Fibroblast of gingiva (primary cell): Measurements from ENCODE around the gene LRRD1.
A peak's percentile ranks its signal among the peaks of the same experiment; 100 is the strongest.

Experiments
- DNase-seq: peaks from one replicate; pipeline ENCODE4 v3.0.0-alpha.2; 2011; ENCODE audit warnings: low read depth

The LRRD1 gene

DNA sequence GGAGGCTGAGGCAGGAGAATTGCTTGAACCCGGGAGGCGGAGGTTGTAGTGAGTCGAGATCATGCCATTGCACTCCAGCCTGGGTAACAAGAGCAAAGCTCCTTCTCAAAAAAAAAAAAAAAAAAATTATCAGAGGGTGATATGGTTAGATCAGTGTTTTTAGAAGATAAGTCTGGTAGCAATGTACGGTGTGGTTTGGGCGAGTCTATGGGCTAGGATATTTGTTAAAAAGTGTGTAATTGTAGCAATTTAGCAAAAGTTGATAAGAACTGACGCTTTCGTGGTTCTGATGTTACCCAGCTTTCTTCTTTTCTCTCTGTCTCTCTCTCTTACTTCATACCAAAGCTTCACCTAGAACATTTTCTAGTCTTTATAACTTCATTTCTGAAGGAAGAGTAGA, 37.8 kb downstream of the LRRD1 start:
- no peak for DNase-seq

DNA sequence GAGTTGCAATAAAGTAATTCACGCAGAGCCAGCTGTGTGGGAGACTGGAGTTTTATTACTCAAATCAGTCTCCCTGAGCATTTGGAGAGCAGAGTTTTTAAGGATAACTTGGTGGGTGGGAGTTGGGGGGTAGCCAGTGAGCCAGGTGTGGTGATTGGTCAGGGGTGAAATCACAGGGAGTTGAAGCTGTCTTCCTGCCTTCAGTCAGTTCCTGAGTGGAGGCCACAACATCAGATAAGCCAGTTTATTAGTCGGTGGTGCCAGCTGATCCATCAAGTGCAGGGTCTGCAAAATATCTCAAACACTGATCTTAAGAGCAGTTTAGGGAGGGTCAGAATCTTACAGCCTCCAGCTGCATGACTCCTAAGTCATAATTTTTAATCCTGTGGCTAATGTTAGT, 41.4 kb downstream of the LRRD1 start:
- no peak for DNase-seq

DNA sequence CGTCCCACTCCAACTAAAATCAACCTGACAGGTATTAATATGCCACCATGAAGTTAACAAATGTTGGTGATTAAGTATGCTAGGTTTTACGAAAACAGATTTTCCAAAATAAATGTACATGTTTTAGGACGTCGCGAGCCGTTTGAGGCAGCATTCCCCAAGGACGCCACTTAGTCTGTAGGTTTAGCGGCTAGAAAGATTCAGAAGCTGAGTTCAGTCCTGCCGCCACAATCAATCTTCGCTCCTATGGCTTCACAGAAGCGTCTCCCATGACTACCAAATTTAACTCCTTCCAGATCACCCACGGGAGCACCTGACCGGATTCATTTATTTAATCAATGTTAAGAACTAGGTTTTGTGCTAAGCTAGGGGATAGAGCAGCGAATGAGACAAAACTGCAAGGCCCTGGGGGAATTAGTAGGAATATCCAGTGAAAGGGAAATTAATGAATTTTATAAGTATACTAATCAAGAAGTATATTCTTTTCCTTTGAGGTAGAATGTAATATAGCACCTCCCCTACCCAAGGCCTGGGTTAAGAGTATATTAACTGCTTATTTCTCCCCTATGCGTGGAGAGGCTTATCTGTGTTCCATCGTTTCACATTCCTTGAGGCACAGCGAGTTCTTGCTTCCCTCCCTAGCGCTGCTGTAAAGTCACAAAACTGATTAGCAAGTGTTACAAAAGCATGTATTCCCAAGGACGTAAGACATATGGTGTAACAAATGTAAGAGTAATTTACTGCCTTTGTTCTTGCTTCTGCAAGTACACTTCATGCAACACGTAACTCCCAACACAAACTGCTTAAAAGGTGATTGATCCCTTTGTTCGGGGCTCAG, 43.7 kb downstream of the LRRD1 start:
- no peak for DNase-seq

- peak; percentile 97 for DNase-seq
Observed at GRCh38 chr7:92134271-92135051, 44.5 kb downstream of the LRRD1 start, which contains the start of gene CYP51A1. TSS of gene CYP51A1 (minus strand) at chr7:92134477. CDS start at chr7:92134364, 113 bp downstream.

DNA sequence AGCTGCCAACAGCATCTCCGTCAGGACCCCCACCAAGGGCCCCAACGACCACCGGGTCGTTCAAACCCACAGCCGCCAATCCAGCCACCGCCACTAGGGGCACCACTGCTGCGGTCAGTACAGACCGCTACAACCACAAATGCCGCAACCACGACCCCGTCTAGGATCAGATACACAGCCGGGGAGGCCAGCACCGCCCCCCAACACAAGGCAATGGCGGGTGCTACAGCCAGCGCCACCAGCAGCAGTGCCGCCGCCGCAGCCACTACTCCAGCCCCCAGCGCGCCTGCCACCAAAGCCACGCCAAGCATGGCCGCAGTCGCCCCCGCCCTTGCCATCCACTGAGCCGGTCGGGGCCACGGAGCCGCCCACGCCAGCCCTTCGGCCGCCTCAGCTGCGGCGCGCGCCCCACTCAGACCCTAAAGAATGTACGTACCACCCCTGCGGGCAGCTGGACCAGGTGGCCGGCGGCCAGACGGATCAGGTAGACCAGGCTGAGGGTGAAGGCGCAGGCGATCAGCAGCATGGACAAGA, 45.1 kb downstream of the LRRD1 start:
- peak; percentile 52 for DNase-seq

DNA sequence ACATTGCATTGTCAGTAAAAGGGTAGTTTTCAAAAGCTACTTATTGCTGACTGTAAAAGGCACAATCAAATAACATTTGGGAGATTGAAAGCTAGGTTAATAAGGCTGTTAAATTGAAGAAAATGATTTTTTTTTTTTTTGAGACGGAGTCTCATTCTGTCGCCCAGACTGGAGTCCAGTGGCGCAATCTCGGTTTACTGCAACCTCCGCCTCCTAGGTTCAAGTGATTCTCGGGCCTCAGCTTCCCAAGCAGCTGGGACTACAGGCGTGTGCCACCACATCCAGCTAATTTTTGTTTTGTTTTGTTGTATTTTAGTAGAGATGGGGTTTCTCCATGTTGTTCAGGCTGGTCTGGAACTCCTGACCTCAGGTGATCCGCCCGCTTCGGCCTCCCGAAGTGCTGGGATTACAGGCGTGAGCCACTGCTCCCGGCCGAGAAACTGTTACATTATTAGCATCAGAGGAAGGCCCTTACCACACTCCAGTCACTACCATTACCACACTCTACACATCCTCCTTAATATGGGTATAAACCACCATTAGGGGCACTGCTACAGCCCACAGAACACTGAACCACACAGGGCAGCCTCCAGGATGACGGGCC, 45.7 kb downstream of the LRRD1 start:
- peak; percentile 30 for DNase-seq

DNA sequence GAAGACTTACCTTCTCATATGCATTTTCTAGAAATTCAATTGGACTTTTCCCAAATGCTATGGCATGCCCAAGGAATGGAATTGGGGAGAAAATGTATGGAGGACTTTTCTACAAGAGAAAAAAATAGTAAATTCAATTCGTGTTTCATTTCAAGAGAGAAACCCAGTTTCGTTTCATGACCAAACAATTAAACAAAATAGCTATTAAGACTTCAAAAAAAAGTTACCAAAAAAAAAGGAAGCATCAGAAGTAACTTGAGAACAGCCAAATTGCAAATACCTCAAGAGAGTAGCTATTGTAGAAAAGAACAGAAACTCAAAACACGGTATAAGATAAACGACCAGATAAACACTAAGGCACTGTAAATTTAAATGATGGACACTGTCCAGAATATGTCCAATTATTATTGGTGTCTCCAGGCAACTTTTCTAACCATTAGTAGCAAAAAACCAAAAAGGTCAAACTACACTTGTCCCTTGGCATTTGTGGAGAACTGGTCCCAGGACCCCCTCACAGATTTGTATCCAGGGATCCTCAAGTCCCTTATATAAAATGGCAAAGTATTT, 47.1 kb downstream of the LRRD1 start:
- no peak for DNase-seq

GRCh38 chr7:92131093-92131492, 47.8 kb downstream of the LRRD1 start:
- no peak for DNase-seq

DNA sequence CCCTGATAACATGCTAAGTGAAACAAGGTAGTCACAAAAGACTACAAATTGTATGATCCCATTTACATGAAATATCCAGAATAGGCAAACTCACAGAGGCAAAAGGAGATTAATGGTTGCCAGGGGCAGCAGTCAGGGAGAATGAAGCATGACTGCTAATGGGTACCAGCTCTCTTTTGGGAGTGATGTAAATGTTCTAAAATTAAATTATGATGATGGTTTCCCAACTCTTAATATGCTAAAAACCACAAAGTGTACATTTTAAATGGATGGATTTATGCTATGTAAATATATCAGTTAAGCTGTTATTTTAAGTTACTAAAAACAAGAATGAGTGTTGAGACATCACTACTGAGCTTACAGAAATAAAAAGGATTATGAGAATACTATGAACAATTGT, 57.3 kb downstream of the LRRD1 start:
- peak; percentile 28 for DNase-seq

DNA sequence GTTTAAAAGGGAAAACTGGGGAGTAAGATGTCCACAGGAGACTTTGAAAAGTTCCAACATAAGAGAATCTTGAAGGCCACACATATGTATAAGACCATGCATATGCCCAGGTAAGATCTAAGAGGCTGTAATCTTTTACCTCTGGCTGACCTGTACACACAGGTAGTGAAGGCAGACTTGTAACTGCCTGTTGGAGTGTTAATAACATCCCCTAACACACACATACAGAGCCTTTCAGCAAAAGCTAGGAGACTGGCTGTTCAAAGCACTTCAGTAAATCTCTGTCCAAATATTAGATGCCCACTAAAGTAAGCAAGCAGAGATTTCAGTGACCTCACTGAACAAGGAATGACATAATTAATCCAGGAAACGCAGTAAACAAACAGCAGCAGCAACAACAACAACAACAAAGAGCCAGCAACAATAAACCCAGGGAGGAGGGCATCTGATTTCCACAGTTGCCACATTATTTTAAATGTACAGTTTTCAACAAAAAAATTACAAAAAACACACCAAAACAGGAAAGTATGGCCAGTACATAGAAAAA, 59.7 kb downstream of the LRRD1 start:
- no peak for DNase-seq

- DNase-seq: no peak
Observed at GRCh38 chr7:92116949-92117348, 62.0 kb downstream of the LRRD1 start.

DNA sequence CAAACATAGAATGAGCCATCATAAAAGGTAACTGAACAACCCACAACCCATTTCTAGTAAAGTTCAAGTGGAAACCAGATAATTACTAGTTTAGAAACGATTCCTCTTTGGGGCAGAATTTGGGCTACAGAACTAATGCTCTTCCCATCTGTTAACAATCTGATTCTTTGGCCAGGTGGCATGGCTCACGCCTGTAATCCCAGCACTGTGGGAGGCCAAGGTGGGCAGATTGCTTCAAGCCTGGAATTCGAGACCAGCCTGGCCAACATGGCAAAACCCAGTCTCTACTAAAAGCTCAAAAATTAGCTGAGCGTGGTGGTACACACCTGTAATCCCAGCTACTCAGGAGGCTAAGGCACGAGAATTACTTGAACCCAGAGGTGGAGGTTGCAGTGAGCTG, 63.1 kb downstream of the LRRD1 start:
- DNase-seq: no peak

GRCh38 chr7:92110857-92111256, 68.1 kb downstream of the LRRD1 start:
- DNase-seq: no peak

DNA sequence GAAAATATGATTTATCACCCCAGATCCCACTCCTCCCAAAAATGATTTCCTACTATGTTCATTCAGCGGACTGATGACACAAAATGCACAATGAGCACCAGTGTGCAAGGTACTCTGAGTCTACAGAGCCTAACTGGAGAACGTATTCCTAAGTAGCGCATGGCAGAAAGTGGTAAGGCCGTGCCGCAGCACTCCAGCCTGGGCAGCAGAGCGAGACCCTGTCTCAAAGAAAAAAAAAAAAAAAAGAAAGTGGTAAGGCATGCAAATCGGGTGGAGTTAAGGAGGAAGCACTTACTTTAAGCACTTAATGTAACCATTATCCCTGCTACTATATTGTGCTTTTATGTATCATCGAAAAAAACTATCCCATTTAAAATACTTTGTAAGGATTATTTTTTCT, 70.1 kb downstream of the LRRD1 start:
- no peak for DNase-seq

- DNase-seq: peak; percentile 36
Observed at GRCh38 chr7:92102862-92103261, 76.1 kb downstream of the LRRD1 start.

DNA sequence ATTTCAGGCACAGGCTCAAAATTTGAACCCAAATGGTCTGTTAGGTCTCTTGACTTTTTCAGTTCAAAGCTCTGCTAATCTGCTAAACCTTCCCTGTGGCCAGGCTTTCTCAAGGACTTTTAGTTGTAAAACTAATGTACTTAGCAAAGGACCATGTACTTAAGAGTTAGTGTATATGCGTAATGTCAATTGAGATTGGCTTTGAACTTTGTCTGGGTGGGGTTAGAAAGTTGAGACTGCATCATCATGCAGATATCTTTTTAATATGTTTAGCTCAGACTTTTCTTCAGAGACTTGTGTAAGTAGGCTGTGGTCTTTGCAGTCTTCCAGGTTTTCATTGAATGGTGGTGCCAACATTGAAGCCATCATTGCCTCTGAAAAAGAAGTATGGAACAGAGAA, 78.4 kb downstream of the LRRD1 start:
- no peak for DNase-seq

GRCh38 chr7:92095380-92095779, 83.6 kb downstream of the LRRD1 start:
- DNase-seq: no peak
